OCI-LY3 (cell line): Measurements from ENCODE around the gene HSPD1.
"Not testable (repeated sequence)": the region's sequence is repeated elsewhere in the genome, so short reads cannot be mapped to it uniquely, and the experiment has no call there.

Source experiments
- H2AFZ ChIP-seq: fragments of 200-600, 300-600 bp; shearing (Covaris generic); 2 replicates; pipeline ENCODE4 v1.6.0; 2014; ENCODE audit warnings: antibody characterized with exemption, low read depth, low read length
- H3K27ac ChIP-seq: fragments of 200-600, 300-600 bp; sonication (generic); 2 replicates; pipeline ENCODE4 v1.5.1; 2014; ENCODE audit warnings: mild to moderate bottlenecking, low read length, moderate library complexity, mixed read lengths
- H3K27me3 ChIP-seq: fragments of 200-600, 300-600 bp; sonication (generic); 2 replicates; pipeline ENCODE4 v1.6.1; 2014; ENCODE audit warnings: low read depth, low read length, mixed read lengths
- H3K36me3 ChIP-seq: fragments of 200-600, 300-600 bp; sonication (generic); replicated peaks from 2 replicates; pipeline ENCODE3; 2014; ENCODE audit warnings: low read depth, low read length, mixed read lengths
- H3K4me1 ChIP-seq: fragments of 300-600, 200-600 bp; sonication (generic); 2 replicates; pipeline ENCODE4 v1.6.1; 2014; ENCODE audit warnings: low read length, mixed read lengths
- H3K4me2 ChIP-seq: fragments of 200-600, 300-600 bp; sonication (generic); 2 replicates; pipeline ENCODE4 v1.6.1; 2014; ENCODE audit warnings: low read length, mixed read lengths
- H3K4me3 ChIP-seq: fragments of 300-600, 200-600 bp; sonication (generic); 2 replicates; pipeline ENCODE4 v1.5.1; 2014; ENCODE audit warnings: antibody characterized with exemption, mild to moderate bottlenecking, low read length, moderate library complexity
- H3K79me2 ChIP-seq: fragments of 300-600, 200-600 bp; shearing (Covaris generic); 2 replicates; pipeline ENCODE4 v1.6.1; 2014; ENCODE audit warnings: mild to moderate bottlenecking, low read length, mixed read lengths
- H3K9ac ChIP-seq: fragments of 300-600, 200-600 bp; shearing (Covaris generic); 2 replicates; pipeline ENCODE4 v1.6.0; 2014; ENCODE audit warnings: mild to moderate bottlenecking, low read length, moderate library complexity
- H3K9me3 ChIP-seq: fragments of 200-600, 300-600 bp; shearing (Covaris generic); 2 replicates; pipeline ENCODE4 v1.6.1; 2014; ENCODE audit warnings: low read length, mixed read lengths; ENCODE audit not compliant: insufficient read depth
- H4K20me1 ChIP-seq: fragments of 200-600, 300-600 bp; sonication (generic); 2 replicates; pipeline ENCODE4 v1.6.1; 2016; ENCODE audit warnings: low read length, mixed read lengths; ENCODE audit not compliant: insufficient read depth
- EZH2phosphoT487 ChIP-seq: fragments of 200-600 bp; shearing (Covaris generic); IDR thresholded peaks from 2 replicates; pipeline ENCODE4 v1.6.1; 2018; ENCODE audit warnings: antibody characterized with exemption, mixed run types, low read depth
- TF ChIP-seq, protein P1 (sequence below): fragments of 200-600, 300-600 bp; sonication (generic); IDR thresholded peaks from 2 replicates; pipeline ENCODE4 v1.5.1; 2014; ENCODE audit warnings: antibody characterized with exemption, low read length, low read depth

The HSPD1 gene

DNA sequence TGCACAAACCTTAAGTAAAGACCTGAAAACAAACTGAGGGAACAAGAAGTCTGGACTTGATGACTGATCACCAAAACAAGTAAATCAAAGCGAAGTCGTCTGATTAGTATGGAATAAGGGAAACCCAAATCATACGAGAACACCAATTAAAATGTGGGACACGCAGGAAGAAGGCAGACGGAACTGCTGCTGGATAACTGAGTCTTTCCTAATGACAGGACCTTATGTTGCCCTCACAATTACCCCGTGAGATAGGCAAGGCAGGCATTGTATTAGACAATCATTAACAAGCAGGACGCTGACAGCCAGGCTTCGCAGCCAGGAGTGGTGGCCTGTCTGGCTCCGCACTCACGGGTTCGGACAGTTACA, 46.9 kb downstream of the HSPD1 start:
- peak overlapping the region; percentile 94 for H2AFZ ChIP-seq
- TF ChIP-seq, protein P1, sequence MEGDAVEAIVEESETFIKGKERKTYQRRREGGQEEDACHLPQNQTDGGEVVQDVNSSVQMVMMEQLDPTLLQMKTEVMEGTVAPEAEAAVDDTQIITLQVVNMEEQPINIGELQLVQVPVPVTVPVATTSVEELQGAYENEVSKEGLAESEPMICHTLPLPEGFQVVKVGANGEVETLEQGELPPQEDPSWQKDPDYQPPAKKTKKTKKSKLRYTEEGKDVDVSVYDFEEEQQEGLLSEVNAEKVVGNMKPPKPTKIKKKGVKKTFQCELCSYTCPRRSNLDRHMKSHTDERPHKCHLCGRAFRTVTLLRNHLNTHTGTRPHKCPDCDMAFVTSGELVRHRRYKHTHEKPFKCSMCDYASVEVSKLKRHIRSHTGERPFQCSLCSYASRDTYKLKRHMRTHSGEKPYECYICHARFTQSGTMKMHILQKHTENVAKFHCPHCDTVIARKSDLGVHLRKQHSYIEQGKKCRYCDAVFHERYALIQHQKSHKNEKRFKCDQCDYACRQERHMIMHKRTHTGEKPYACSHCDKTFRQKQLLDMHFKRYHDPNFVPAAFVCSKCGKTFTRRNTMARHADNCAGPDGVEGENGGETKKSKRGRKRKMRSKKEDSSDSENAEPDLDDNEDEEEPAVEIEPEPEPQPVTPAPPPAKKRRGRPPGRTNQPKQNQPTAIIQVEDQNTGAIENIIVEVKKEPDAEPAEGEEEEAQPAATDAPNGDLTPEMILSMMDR: no peak
- no peak for TF ChIP-seq EZH2phosphoT487
- H3K27ac ChIP-seq: peak overlapping the region; percentile 50
- peaks cover 13% of the 10 kb centered on the region for H3K4me1 ChIP-seq
- H3K4me2 ChIP-seq: peak overlapping the region; percentile 97
- H3K9ac ChIP-seq: peak overlapping the region; percentile 82
- no peaks in the 10 kb centered on the region for H3K27me3 ChIP-seq
- H3K36me3 ChIP-seq: no peaks in the 10 kb centered on the region
- no peaks in the 10 kb centered on the region for H3K9me3 ChIP-seq
- H3K79me2 ChIP-seq: peaks cover 36% of the 10 kb centered on the region
- peak overlapping the region; percentile 96 for H3K4me3 ChIP-seq
- H4K20me1 ChIP-seq: peaks cover 6% of the 10 kb centered on the region; the same call in 1 of the 2 replicates

DNA sequence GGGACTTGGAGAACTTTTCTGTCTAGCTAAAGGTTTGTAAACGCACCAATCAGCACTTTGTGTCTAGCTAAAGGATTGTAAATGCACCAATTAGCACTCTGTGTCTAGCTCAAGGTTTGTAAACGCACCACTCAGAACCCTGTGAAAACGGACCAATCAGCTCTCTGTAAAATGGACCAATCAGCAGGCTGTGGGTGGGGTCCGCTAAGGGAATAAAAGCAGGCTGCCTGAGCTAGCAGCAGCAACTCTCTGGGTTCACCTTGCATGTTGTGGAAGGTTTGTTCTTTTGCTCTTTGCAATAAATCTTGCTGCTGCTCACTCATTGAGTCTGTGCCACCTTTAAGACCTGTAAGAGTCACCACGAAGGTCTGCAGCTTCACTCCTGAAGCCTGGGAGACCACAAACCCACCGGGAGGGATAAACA, 48.7 kb downstream of the HSPD1 start:
- not testable (repeated sequence) for H3K9ac ChIP-seq, H3K27ac ChIP-seq, H4K20me1 ChIP-seq, H3K27me3 ChIP-seq, H3K4me2 ChIP-seq, H3K4me3 ChIP-seq, H3K9me3 ChIP-seq, H3K36me3 ChIP-seq
- H2AFZ ChIP-seq: peak overlapping the region; percentile 3; the same call in 1 of the 2 replicates
- peaks cover 23% of the 10 kb centered on the region for H3K79me2 ChIP-seq
- peaks cover 13% of the 10 kb centered on the region for H3K4me1 ChIP-seq

DNA sequence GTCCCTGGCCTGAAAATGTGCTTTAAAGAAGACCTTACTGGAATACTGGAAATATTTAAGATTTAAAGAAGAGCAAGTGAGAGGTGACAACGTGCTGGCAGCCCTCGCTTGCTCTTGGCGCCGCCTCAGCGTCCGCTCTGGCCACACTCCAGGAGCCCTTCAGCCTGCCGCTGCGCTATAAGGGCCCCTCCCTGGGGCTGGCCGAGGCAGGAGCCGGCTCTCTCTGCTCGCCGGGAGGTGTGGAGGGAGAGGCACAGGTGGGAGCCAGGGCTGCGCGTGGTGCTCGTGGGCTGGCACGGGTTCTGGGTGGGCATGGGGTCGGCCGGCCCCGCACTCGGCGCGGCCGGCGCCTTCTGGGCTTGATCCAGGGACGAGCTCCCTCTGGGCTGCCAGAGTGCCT, 49.2 kb downstream of the HSPD1 start:
- no peak overlapping the region for H3K4me3 ChIP-seq
- no peaks in the 10 kb centered on the region for H3K36me3 ChIP-seq
- H3K9me3 ChIP-seq: no peaks in the 10 kb centered on the region
- peaks cover 13% of the 10 kb centered on the region for H3K4me1 ChIP-seq
- peaks cover 6% of the 10 kb centered on the region; the same call in 1 of the 2 replicates for H4K20me1 ChIP-seq
- no peak overlapping the region for H2AFZ ChIP-seq
- H3K27ac ChIP-seq: no peak overlapping the region
- H3K79me2 ChIP-seq: peaks cover 18% of the 10 kb centered on the region
- H3K4me2 ChIP-seq: no peak overlapping the region
- no peak overlapping the region for H3K9ac ChIP-seq
- TF ChIP-seq, protein P1: no peak
- TF ChIP-seq EZH2phosphoT487: no peak
- no peaks in the 10 kb centered on the region for H3K27me3 ChIP-seq

DNA sequence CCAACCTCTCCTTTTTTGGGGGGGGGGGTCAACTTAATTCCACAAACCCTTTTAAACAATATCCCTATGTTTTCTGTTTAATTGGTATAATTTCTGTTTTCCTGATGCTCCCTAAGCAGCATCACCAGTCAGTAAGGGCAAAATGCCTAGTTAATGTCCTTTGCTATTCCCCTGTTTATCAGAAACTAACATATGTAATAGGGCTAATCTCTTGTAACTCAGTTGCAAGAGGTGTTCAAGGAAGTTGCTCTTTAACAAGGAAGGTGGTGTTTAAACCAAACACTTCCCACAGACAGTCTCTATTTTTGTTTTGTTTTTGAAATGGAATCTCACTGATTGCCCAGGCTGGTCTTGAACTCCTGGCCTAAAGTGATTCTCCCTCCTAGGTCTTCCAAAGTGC, 52.8 kb downstream of the HSPD1 start:
- Histone ChIP-seq H3K9me3 (no peaks in the 10 kb centered on the region), H4K20me1 (no peaks in the 10 kb centered on the region), H2AFZ (no peak overlapping the region), H3K4me2 (no peak overlapping the region), H3K4me1 (no peaks in the 10 kb centered on the region), H3K79me2 (no peaks in the 10 kb centered on the region), H3K9ac (no peak overlapping the region), H3K27ac (no peak overlapping the region), H3K36me3 (no peaks in the 10 kb centered on the region), H3K27me3 (no peaks in the 10 kb centered on the region), H3K4me3 (no peak overlapping the region)
- TF ChIP-seq, protein P1: no peak
- no peak for TF ChIP-seq EZH2phosphoT487

DNA sequence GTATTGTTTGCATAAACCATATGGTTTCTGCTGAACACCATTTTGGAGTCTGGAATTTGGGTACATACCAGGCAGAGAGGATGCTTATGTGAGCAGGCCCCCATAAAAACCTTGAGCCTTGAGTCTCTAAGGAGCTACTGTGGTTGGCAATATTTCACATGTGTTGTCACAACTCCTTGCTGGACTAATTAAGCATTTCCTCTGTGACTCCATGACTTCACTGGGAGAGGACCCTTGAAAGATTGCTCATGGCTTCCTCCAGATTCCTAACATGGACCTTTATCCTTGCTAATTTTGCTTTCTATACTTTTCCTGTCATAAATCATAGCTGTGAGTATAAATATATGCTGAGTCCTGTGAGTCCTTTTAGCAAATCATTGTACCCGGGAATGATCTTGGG, 53.9 kb downstream of the HSPD1 start:
- Histone ChIP-seq H3K9ac (no peak overlapping the region), H4K20me1 (no peaks in the 10 kb centered on the region), H3K36me3 (no peaks in the 10 kb centered on the region), H3K4me3 (no peak overlapping the region), H3K79me2 (no peaks in the 10 kb centered on the region), H2AFZ (no peak overlapping the region; the same call in 1 of the 2 replicates), H3K4me2 (no peak overlapping the region), H3K27me3 (no peaks in the 10 kb centered on the region), H3K9me3 (no peaks in the 10 kb centered on the region), H3K4me1 (no peaks in the 10 kb centered on the region), H3K27ac (no peak overlapping the region)
- TF ChIP-seq EZH2phosphoT487: no peak
